Thymus (tissue), 11 donors: Measurements from ENCODE around the gene ATE1. TPM values are rescaled to one million over a fixed set of nuclear protein-coding genes. Genes with fewer than 3 reads are reported as not detected.
"Not testable (repeated sequence)": the region's sequence is repeated elsewhere in the genome, so short reads cannot be mapped to it uniquely, and the experiment has no call there.

Experiments used
- DNase-seq, 9 donors: peaks; one replicate each; pipeline ENCODE4 v3.0.0-alpha.2; 2013; ENCODE audit warnings: low spot score in 9 of 9, low read depth in 6 of 9, missing footprints in 1 of 9
- H3K27ac ChIP-seq, 2 donors: one replicate each; pipeline ENCODE4 v1.5.1; 2013; ENCODE audit warnings: control low read depth in 1 of 2, low read depth in 1 of 2, low read length in 1 of 2, mild to moderate bottlenecking in 1 of 2, moderate library complexity in 1 of 2
- H3K27me3 ChIP-seq, 2 donors: one replicate each; pipeline ENCODE4 v1.5.1; 2013; ENCODE audit warnings: low read length in 1 of 2; ENCODE audit not compliant: control insufficient read depth in 2 of 2, insufficient read depth in 1 of 2
- H3K36me3 ChIP-seq, 2 donors: one replicate each; pipeline ENCODE4 v1.5.1; 2013; ENCODE audit warnings: low read length in 1 of 2, mild to moderate bottlenecking in 1 of 2, moderate library complexity in 1 of 2; ENCODE audit not compliant: control insufficient read depth in 2 of 2, insufficient read depth in 2 of 2
- H3K4me1 ChIP-seq, 2 donors: one replicate each; pipeline ENCODE4 v1.5.1; 2013; ENCODE audit warnings: low read length in 2 of 2; ENCODE audit not compliant: control insufficient read depth in 2 of 2, insufficient read depth in 2 of 2
- H3K4me3 ChIP-seq, 2 donors: one replicate each; pipeline ENCODE4 v1.5.1; 2013; ENCODE audit warnings: low read length in 2 of 2, control low read depth in 1 of 2, mild to moderate bottlenecking in 1 of 2
- H3K9me3 ChIP-seq, 2 donors: one replicate each; pipeline ENCODE4 v1.5.1; 2013; ENCODE audit warnings: low read length in 1 of 2, mild to moderate bottlenecking in 1 of 2; ENCODE audit not compliant: control insufficient read depth in 2 of 2, insufficient read depth in 1 of 2
- WGBS: extraction: QIAGEN DNeasy Blood & Tissue Kit; methylation state at CpG from one replicate; pipeline ENCODE4 v1.1.7; 2013; 5-methylcytosine and 5-hydroxymethylcytosine counted together
- polyA plus RNA-seq: library from polyadenylated mRNA; stranded (reverse); fragments of 200-250 nt; gene quantifications from one replicate; pipeline ENCODE4 v1.2.3, GENCODE V29; 2013
- total RNA-seq: library from RNA; stranded (reverse); fragments of 120-200 nt; gene quantifications from one replicate; pipeline ENCODE4 v1.2.4, GENCODE V29; 2013
- donor health status: healthy.

ATE1 gene
- total and polyA plus RNA-seq, 2 donors: 12.0 to 26.3 TPM

GRCh38 chr10:121941532-121941931 is 13.7 kb upstream of the ATE1 start:
- no peak overlapping the region for H3K27ac ChIP-seq
- H3K4me3 ChIP-seq: no peak overlapping the region
- no peak for DNase-seq
- no peaks in the 10 kb centered on the region for H3K4me1 ChIP-seq
- no peaks in the 10 kb centered on the region for H3K36me3 ChIP-seq
- no peaks in the 10 kb centered on the region for H3K9me3 ChIP-seq
- no peaks in the 10 kb centered on the region for H3K27me3 ChIP-seq
- 95% methylated on average over 3 of the region's 3 CpGs for WGBS

DNA sequence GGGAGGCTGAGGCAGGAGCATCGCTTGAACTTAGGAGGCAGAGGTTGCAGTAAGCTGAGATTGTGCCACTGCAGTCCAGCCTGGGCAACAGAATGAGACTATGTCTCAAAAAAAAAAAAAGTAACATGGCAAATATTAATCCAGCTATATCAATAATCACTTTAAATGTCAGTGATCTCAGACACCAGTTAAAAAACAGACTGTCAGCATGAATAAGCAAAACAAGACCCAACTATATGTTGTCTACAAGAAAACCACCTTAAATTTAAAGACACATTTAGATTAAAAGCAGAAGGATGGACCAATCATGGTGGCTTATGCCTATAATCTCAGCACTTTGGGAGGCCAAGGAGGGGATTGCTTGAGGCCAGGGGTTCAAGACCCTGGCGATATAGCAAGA is 8.5 kb upstream of the ATE1 start:
- H3K4me1 ChIP-seq: no peaks in the 10 kb centered on the region
- 98% methylated on average over 2 of the region's 2 CpGs for WGBS
- H3K9me3 ChIP-seq: no peaks in the 10 kb centered on the region

GRCh38 chr10:121935702-121936101 is 7.9 kb upstream of the ATE1 start:
- no peaks in the 10 kb centered on the region for H3K9me3 ChIP-seq
- H3K4me1 ChIP-seq: no peaks in the 10 kb centered on the region
- no peak overlapping the region for H3K4me3 ChIP-seq
- no peak for DNase-seq
- no peak overlapping the region for H3K27ac ChIP-seq
- H3K36me3 ChIP-seq: no peaks in the 10 kb centered on the region
- 86% methylated on average over 7 of the region's 7 CpGs for WGBS
- no peaks in the 10 kb centered on the region for H3K27me3 ChIP-seq

More for the DNA sequence above, 8.5 kb upstream of the ATE1 start:
- no peak for DNase-seq
- H3K27me3 ChIP-seq: no peaks in the 10 kb centered on the region
- no peak overlapping the region for H3K4me3 ChIP-seq
- no peak overlapping the region for H3K27ac ChIP-seq
- H3K36me3 ChIP-seq: no peaks in the 10 kb centered on the region

DNA sequence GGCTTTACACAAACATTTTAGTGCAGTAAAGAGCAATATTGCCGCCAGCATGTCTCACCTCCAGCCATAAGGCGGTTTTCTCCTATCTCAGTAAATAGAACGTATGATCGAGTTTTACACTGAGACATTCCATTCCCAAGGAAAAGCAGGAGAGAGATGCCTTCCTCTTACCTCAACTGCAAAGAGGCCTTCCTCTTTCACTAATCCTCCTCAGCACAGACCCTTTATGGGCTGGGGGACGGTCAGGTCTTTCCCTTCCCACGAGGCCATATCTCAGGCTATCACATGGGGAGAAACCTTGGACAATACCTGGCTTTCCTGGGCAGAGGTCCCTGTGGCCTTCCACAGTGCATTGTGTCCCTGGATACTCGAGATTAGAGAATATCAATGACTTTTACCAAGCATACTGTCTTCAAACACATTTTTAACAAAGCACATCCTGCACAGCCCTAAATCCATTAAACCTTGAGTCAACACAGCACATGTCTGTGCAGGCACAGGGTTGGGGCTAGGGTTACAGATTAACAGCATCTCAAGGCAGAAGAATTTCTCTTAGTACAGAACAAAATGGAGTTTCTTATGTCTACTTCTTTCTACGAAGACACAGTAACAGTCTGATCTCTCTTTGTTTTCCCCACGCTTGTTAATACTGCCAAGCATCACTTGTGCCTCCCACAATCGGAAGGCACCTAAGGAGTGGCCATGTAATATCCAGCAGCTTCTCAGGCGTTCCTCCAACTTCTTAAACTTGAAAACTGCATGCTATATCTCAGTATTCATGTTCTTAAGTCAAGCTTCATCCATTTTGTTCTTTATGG is 2.6 kb upstream of the ATE1 start:
- not testable (repeated sequence) for H3K27me3 ChIP-seq, H3K4me1 ChIP-seq, H3K36me3 ChIP-seq, DNase-seq, H3K9me3 ChIP-seq, H3K4me3 ChIP-seq
- WGBS: 96% methylated on average over 11 of the region's 11 CpGs
- H3K27ac ChIP-seq: peak overlapping the region; percentile 17 to 60

DNA sequence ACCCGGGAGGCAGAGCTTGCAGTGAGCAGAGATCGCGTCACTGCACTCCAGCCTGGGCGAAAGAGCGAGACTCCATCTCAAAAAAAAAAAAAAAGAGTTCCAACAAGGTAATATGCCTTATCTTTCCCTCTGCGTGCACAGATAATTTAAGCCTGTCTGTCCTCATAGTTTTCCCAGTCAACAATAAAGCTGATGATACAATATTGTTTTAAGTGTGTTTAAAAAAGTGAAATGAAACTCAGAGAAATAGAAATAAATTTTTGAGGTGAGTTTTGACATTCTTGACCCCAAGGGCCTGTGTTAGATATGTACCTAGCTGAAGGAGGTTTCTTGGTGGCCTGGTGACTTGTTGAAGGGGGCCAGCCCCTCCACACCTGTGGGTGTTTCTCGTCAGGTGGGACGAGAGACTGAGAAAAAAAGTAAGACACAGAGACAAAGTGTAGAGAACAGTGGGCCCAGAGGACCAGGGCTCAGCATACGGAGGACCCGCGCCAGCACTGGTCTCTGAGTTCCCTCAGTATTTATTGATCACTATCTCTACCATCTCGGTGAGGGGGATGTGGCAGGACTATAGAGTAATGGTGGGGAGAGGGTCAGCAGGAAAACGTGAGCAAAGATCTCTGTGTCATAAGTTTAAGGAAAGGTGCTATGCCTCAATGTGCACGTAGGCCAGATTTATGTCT is 1.9 kb upstream of the ATE1 start:
- not testable (repeated sequence) for H3K4me1 ChIP-seq, H3K27ac ChIP-seq, H3K4me3 ChIP-seq, H3K9me3 ChIP-seq, DNase-seq, H3K27me3 ChIP-seq, H3K36me3 ChIP-seq
- WGBS: 96% methylated on average over 14 of the region's 14 CpGs

DNA sequence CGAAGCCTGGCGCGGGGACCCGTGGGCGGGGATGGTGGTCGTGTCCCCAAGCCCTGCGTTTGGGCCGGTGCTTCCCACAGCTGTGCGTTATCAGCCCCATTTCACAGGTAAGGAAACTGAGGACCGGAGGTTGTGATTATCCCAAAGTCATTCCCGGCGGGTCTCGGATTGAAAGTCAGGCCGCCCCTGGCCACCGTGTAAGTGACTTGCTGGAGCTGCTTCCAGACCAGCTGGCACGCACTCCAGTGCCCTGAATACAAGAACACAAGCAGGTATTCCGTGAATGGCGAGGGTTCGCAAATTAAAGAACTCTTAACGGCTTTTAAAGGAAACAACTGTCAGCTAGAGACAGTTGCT is 675 bp upstream of the ATE1 start:
- peak in 3 of 9 donors; percentile 6 to 42 (median 7) for DNase-seq

DNA sequence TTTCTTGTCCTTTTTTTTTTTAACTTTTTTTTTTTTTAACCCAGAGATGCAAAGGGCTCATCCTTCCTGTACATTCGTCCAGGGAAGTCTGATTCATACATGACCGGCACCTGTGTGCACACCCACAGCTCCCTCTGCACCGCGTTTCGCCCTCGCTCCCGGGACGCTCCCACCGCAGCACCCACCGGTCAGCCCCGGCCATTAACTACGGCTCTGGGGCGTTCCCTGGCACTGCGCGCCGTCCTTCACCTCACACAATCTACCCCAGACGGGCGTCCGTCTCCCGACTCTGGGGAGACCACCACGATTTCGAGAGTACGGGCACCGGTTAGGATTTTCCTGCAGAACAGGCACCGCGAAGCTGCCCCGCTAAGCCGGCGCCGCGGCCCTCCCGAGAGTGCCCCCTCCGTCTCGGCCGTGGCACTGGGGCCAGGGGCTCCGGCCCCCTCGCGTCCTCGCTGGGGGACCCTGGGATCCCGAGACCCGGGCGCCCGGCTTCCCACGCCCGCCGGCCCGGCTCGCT is 452 bp downstream of the ATE1 start:
- Histone ChIP-seq H3K4me1 (peaks cover 0 to 5% of the 10 kb centered on the region in 2 donors), H3K36me3 (peaks cover 9% of the 10 kb centered on the region in 2 donors), H3K9me3 (no peaks in the 10 kb centered on the region), H3K4me3 (peak overlapping the region; percentile 98 to 99), H3K27me3 (no peaks in the 10 kb centered on the region), H3K27ac (peak overlapping the region; percentile 74 to 95)
- DNase-seq: peak in 5 of 9 donors; percentile 12 to 56 (median 40)
- under 1% methylated on average over 48 of the region's 48 CpGs for WGBS

More for the DNA sequence above, 675 bp upstream of the ATE1 start:
- no peaks in the 10 kb centered on the region for H3K36me3 ChIP-seq
- H3K27me3 ChIP-seq: no peaks in the 10 kb centered on the region
- peak overlapping the region; percentile 98 to 99 for H3K4me3 ChIP-seq
- H3K9me3 ChIP-seq: no peaks in the 10 kb centered on the region
- peak overlapping the region; percentile 88 to 95 for H3K27ac ChIP-seq
- WGBS: 1% methylated on average over 20 of the region's 20 CpGs
- H3K4me1 ChIP-seq: peaks cover 0 to 5% of the 10 kb centered on the region in 2 donors

GRCh38 chr10:121926671-121927317 is 1.0 kb downstream of the ATE1 start:
- Histone ChIP-seq H3K27ac (peak overlapping the region; percentile 33 to 74), H3K27me3 (no peaks in the 10 kb centered on the region), H3K9me3 (no peaks in the 10 kb centered on the region), H3K36me3 (peaks cover 9 to 11% of the 10 kb centered on the region in 2 donors), H3K4me1 (peaks cover 0 to 5% of the 10 kb centered on the region in 2 donors), H3K4me3 (peak overlapping the region; percentile 98 to 99)
- 1% methylated on average over 20 of the region's 20 CpGs for WGBS
- DNase-seq: peak; percentile 9 to 58 (median 28)

DNA sequence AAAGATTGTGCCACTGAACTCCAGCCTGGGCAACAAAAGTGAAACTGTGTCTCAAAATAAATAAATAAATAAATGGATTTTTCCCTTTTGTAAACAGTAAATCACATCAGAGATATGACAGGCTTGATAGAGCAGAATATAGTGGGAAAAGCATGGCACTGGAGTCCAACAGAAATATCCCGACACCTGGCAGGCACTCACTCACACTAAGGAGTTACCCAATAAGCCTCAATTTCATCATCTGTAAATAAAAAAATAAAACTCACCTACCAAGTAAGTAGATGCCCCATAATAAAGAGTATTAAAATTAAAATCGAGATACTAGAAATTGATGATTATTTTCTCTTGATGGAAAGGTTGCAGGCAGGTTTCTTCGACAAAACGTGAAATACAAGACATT is 1.7 kb downstream of the ATE1 start:
- DNase-seq: no peak
- H3K27me3 ChIP-seq: no peaks in the 10 kb centered on the region
- peaks cover 12 to 18% of the 10 kb centered on the region in 2 donors for H3K36me3 ChIP-seq
- no peaks in the 10 kb centered on the region for H3K9me3 ChIP-seq
- H3K4me3 ChIP-seq: no peak overlapping the region
- no peak overlapping the region for H3K27ac ChIP-seq
- H3K4me1 ChIP-seq: peaks cover 0 to 5% of the 10 kb centered on the region in 2 donors
- 95% methylated on average over 4 of the region's 4 CpGs for WGBS
